ENCODE results near the gene ZNF586. TPM values are rescaled to one million over a fixed set of nuclear protein-coding genes. Genes with fewer than 3 reads are reported as not detected.

The ZNF586 gene
- total RNA-seq, 6 experiments from 2014 or later: 6.4 to 8.8 (median 6.9) TPM

GRCh38 chr19:57778336-57778735 lies 8.9 kb downstream of the ZNF586 start:
- no peaks in the 10 kb centered on the region for H3K4me1 Mint-ChIP-seq (ENCODE audit: low read depth)
- no peak overlapping the region for H3K4me3 Mint-ChIP-seq
- no peaks in the 10 kb centered on the region for H3K27me3 Mint-ChIP-seq (ENCODE audit: insufficient read depth)
- peaks cover 70% of the 10 kb centered on the region for H3K36me3 Mint-ChIP-seq (ENCODE audit: low read depth)
- no peak overlapping the region for H3K27ac Mint-ChIP-seq
- no peak for TF ChIP-seq CTCF (IDR thresholded peaks at IDR 0.05)
- H3K9me3 Mint-ChIP-seq: peaks cover 61% of the 10 kb centered on the region
- DNase-seq: no peak

- TF ChIP-seq CTCF (IDR thresholded peaks at IDR 0.05): no peak
- Mint-ChIP-seq H3K36me3 (ENCODE audit: low read depth) (peaks cover 63% of the 10 kb centered on the region), H3K4me1 (ENCODE audit: low read depth) (no peaks in the 10 kb centered on the region), H3K4me3 (no peak overlapping the region), H3K27me3 (ENCODE audit: insufficient read depth) (no peaks in the 10 kb centered on the region), H3K9me3 (peaks cover 55% of the 10 kb centered on the region), H3K27ac (no peak overlapping the region)
- DNase-seq: no peak
Measured at GRCh38 chr19:57779220-57779845, 9.9 kb downstream of the ZNF586 start.

DNA sequence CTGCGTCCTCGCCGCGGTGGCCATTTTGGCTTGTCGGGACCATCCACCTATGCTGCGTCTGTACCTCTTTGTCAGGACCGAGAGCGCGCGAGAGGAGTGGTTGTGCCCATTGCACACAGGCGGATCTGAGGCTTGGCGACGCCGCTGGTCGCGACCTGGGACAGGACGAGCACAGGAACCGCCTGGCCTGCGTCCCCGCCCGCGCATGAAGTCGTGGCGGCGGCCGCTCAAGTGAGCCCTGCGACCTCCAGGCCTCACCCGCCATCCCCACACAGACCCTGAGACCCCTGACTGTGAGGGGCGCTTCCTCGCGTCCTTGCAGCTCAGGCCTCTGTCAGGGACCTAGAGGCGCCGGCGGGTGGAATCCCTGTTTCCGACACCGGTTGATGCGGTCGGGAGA lies 16.8 kb downstream of the ZNF586 start:
- Mint-ChIP-seq H3K4me1 (ENCODE audit: low read depth) (no peaks in the 10 kb centered on the region), H3K27me3 (ENCODE audit: insufficient read depth) (no peaks in the 10 kb centered on the region), H3K4me3 (no peak overlapping the region), H3K36me3 (ENCODE audit: low read depth) (peaks cover 63% of the 10 kb centered on the region), H3K9me3 (peaks cover 33% of the 10 kb centered on the region), H3K27ac (no peak overlapping the region)
- no peak for TF ChIP-seq CTCF (IDR thresholded peaks at IDR 0.05)
- DNase-seq: no peak

DNA sequence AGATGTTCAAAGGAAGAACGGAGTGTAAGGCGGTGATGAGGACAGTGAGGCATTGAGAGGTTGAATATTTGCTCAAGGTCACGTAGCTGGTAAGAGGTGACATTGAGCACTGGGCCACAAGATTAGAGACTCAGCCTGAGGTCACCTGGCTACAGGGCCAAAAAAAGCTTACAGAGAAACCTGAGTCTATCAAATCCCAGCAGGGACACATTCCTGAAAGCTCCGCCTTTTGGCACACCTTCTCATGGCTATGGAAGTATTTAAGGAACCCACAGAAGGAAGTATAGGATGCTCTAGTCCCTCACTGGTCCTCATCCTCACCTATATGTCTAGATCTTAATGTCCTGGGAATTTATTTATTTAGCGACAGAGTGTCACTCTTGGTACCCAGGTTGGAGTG lies 17.4 kb downstream of the ZNF586 start:
- H3K27me3 Mint-ChIP-seq (ENCODE audit: insufficient read depth): no peaks in the 10 kb centered on the region
- H3K27ac Mint-ChIP-seq: no peak overlapping the region
- peaks cover 33% of the 10 kb centered on the region for H3K9me3 Mint-ChIP-seq
- no peak for DNase-seq
- peaks cover 64% of the 10 kb centered on the region for H3K36me3 Mint-ChIP-seq (ENCODE audit: low read depth)
- no peaks in the 10 kb centered on the region for H3K4me1 Mint-ChIP-seq (ENCODE audit: low read depth)
- TF ChIP-seq CTCF (IDR thresholded peaks at IDR 0.05): no peak
- no peak overlapping the region for H3K4me3 Mint-ChIP-seq

DNA sequence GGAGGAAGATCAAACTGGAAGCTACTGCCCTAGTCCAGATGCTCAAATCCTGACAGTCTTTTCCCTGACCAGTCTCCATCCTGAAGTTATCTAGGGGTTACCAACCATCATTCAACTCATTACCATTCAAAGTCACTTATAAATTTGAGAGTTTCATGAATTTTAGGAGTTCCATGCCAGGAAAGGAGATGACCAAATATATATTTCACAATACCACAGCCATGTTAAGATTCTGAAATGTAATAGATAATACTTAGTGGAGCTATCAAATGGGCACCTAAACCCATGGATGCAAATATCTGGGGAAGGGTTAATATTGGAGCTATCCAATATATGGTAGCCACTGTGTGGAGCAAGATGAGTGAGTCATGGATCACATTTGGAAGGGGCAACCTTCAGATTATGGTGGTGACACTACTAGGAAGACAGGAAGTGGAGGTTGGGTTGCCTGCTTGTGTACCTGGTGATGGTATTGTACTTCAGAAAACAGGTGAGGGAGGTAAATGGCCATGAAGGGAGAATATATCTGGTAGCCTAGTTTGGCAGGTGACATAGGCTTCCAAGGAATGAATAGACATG lies 18.7 kb downstream of the ZNF586 start:
- no peaks in the 10 kb centered on the region for H3K27me3 Mint-ChIP-seq (ENCODE audit: insufficient read depth)
- TF ChIP-seq CTCF (IDR thresholded peaks at IDR 0.05): no peak
- H3K4me1 Mint-ChIP-seq (ENCODE audit: low read depth): no peaks in the 10 kb centered on the region
- no peak overlapping the region for H3K4me3 Mint-ChIP-seq
- peaks cover 33% of the 10 kb centered on the region for H3K9me3 Mint-ChIP-seq
- no peak overlapping the region for H3K27ac Mint-ChIP-seq
- H3K36me3 Mint-ChIP-seq (ENCODE audit: low read depth): peaks cover 66% of the 10 kb centered on the region
- no peak for DNase-seq
